B cell (primary cell): ENCODE results near the gene LRBA.

Experiments
- EZH2 ChIP-seq: IDR thresholded peaks from 2 replicates; pipeline ENCODE4 v1.6.1; 2012; ENCODE audit warnings: borderline replicate concordance, low read depth, mild to moderate bottlenecking, moderate library complexity, low read length; ENCODE audit not compliant: insufficient read depth, poor library complexity, severe bottlenecking
- TF ChIP-seq, protein P1 (sequence below): fragments of 200-600 bp; IDR thresholded peaks from one replicate; pipeline ENCODE4 v1.8.0; 2022; ENCODE audit warnings: antibody characterized with exemption, mild to moderate bottlenecking

GRCh38 chr4:150931005-150931404 is 84.1 kb downstream of the LRBA start:
- TF ChIP-seq, protein P1, sequence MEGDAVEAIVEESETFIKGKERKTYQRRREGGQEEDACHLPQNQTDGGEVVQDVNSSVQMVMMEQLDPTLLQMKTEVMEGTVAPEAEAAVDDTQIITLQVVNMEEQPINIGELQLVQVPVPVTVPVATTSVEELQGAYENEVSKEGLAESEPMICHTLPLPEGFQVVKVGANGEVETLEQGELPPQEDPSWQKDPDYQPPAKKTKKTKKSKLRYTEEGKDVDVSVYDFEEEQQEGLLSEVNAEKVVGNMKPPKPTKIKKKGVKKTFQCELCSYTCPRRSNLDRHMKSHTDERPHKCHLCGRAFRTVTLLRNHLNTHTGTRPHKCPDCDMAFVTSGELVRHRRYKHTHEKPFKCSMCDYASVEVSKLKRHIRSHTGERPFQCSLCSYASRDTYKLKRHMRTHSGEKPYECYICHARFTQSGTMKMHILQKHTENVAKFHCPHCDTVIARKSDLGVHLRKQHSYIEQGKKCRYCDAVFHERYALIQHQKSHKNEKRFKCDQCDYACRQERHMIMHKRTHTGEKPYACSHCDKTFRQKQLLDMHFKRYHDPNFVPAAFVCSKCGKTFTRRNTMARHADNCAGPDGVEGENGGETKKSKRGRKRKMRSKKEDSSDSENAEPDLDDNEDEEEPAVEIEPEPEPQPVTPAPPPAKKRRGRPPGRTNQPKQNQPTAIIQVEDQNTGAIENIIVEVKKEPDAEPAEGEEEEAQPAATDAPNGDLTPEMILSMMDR = no peak
- TF ChIP-seq EZH2 = no peak
